ENCODE data around the gene SECISBP2. TPM values are rescaled to one million over a fixed set of nuclear protein-coding genes. Genes with fewer than 3 reads are reported as not detected.

SECISBP2 gene
- total and polyA plus RNA-seq, 2 experiments from 2014 or later, result 77.7 to 86.8 TPM

DNA sequence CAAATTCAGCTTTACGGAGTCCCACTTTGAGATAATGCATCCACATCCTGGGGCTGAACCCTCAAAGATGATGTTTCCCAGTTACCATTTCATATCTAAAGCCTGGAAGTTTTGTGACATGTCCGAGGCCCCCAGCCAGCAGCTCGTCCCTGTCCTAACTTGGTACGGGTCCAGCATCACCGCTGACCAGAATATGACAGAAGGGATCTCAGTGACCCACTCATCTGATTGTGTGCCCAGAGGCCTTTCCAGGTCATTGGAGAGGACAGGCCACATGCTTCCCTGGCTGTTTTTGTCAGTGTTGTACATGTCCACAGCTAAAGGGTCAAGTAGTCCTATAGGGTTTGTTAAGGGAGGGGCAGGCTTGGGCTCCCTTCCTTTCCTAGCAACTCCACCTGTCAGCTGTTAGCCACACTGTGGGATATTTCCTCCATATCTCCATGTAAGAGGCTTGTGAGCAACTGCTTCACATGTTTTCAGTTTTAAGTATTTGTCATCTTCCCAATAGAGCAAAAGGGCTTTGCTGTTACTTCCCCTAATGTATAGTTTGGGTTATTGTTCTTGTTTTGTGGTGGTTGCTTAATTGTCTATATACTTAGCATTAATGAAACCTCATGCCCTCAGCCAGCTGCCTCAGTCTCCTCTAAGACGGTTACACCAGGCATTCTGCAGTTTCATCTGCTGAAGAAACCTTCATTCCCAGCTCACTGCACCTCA lies 33.4 kb downstream of the SECISBP2 start (continued):
- TF ChIP-seq, protein P1, sequence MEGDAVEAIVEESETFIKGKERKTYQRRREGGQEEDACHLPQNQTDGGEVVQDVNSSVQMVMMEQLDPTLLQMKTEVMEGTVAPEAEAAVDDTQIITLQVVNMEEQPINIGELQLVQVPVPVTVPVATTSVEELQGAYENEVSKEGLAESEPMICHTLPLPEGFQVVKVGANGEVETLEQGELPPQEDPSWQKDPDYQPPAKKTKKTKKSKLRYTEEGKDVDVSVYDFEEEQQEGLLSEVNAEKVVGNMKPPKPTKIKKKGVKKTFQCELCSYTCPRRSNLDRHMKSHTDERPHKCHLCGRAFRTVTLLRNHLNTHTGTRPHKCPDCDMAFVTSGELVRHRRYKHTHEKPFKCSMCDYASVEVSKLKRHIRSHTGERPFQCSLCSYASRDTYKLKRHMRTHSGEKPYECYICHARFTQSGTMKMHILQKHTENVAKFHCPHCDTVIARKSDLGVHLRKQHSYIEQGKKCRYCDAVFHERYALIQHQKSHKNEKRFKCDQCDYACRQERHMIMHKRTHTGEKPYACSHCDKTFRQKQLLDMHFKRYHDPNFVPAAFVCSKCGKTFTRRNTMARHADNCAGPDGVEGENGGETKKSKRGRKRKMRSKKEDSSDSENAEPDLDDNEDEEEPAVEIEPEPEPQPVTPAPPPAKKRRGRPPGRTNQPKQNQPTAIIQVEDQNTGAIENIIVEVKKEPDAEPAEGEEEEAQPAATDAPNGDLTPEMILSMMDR (conservative IDR thresholded peaks at IDR 0.05; ENCODE audit: low read depth in 2 of 2), result no peak
- TF ChIP-seq EZH2phosphoT487 (IDR thresholded peaks at IDR 0.05; ENCODE audit: unreplicated experiment) (no peak), JUNB (IDR thresholded peaks at IDR 0.05; ENCODE audit: unreplicated experiment) (no peak), CREB1 (CRISPR knock-in tag; IDR thresholded peaks at IDR 0.05; ENCODE audit: low read depth) (no peak), ZNF331 (CRISPR knock-in tag; IDR thresholded peaks at IDR 0.05; ENCODE audit: low read depth) (no peak)
- TF ChIP-seq, protein P2, sequence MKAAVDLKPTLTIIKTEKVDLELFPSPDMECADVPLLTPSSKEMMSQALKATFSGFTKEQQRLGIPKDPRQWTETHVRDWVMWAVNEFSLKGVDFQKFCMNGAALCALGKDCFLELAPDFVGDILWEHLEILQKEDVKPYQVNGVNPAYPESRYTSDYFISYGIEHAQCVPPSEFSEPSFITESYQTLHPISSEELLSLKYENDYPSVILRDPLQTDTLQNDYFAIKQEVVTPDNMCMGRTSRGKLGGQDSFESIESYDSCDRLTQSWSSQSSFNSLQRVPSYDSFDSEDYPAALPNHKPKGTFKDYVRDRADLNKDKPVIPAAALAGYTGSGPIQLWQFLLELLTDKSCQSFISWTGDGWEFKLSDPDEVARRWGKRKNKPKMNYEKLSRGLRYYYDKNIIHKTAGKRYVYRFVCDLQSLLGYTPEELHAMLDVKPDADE (IDR thresholded peaks at IDR 0.05), result no peak

DNA sequence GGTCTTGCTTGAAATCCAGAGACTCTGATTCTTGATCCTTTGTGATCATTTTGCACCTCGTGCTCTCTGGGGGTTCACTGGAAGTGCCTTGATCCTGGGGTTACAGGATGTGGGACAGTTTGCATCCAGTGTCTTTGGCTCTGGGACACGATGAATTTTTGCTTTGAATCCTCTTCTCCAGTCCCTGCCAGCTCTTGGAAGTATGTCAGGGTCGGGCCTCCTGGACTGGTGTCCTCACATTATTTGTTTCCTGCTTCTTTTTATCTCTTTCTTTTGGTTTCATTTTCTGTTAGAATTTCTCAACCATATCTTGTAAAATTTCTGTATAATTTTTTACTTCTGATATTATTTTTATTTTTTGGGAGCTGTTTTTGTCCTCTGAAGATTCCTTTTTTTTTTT lies 34.2 kb downstream of the SECISBP2 start:
- Histone ChIP-seq H3K27ac (ENCODE audit: low read depth) (no peak overlapping the region), H3K4me3 (no peak overlapping the region), H3K36me3 (ENCODE audit: insufficient read depth) (peaks cover 58% of the 10 kb centered on the region), H3K4me2 (no peak overlapping the region), H2AFZ (no peak overlapping the region), H4K20me1 (replicated peaks; ENCODE audit: insufficient read depth) (peaks cover 16% of the 10 kb centered on the region), H3K79me2 (replicated peaks; ENCODE audit: insufficient read depth) (peaks cover 3% of the 10 kb centered on the region; the same call in 1 of the 2 replicates), H3K27me3 (ENCODE audit: insufficient read depth) (no peaks in the 10 kb centered on the region), H3F3A (replicated peaks; ENCODE audit: low read depth) (no peaks in the 10 kb centered on the region), H3K4me1 (ENCODE audit: insufficient read depth) (no peaks in the 10 kb centered on the region), H3K9me2 (ENCODE audit: insufficient read depth) (no peaks in the 10 kb centered on the region)
- Mint-ChIP-seq H3K27me3 (ENCODE audit: insufficient read depth, low read depth, poor library complexity) (peaks cover 2% of the 10 kb centered on the region), H3K27ac (no peak overlapping the region), H3K36me3 (ENCODE audit: low read depth) (peaks cover 97% of the 10 kb centered on the region), H3K4me3 (no peak overlapping the region), H3K9me3 (no peaks in the 10 kb centered on the region), H3K4me1 (no peaks in the 10 kb centered on the region)
- TF ChIP-seq, protein P3, sequence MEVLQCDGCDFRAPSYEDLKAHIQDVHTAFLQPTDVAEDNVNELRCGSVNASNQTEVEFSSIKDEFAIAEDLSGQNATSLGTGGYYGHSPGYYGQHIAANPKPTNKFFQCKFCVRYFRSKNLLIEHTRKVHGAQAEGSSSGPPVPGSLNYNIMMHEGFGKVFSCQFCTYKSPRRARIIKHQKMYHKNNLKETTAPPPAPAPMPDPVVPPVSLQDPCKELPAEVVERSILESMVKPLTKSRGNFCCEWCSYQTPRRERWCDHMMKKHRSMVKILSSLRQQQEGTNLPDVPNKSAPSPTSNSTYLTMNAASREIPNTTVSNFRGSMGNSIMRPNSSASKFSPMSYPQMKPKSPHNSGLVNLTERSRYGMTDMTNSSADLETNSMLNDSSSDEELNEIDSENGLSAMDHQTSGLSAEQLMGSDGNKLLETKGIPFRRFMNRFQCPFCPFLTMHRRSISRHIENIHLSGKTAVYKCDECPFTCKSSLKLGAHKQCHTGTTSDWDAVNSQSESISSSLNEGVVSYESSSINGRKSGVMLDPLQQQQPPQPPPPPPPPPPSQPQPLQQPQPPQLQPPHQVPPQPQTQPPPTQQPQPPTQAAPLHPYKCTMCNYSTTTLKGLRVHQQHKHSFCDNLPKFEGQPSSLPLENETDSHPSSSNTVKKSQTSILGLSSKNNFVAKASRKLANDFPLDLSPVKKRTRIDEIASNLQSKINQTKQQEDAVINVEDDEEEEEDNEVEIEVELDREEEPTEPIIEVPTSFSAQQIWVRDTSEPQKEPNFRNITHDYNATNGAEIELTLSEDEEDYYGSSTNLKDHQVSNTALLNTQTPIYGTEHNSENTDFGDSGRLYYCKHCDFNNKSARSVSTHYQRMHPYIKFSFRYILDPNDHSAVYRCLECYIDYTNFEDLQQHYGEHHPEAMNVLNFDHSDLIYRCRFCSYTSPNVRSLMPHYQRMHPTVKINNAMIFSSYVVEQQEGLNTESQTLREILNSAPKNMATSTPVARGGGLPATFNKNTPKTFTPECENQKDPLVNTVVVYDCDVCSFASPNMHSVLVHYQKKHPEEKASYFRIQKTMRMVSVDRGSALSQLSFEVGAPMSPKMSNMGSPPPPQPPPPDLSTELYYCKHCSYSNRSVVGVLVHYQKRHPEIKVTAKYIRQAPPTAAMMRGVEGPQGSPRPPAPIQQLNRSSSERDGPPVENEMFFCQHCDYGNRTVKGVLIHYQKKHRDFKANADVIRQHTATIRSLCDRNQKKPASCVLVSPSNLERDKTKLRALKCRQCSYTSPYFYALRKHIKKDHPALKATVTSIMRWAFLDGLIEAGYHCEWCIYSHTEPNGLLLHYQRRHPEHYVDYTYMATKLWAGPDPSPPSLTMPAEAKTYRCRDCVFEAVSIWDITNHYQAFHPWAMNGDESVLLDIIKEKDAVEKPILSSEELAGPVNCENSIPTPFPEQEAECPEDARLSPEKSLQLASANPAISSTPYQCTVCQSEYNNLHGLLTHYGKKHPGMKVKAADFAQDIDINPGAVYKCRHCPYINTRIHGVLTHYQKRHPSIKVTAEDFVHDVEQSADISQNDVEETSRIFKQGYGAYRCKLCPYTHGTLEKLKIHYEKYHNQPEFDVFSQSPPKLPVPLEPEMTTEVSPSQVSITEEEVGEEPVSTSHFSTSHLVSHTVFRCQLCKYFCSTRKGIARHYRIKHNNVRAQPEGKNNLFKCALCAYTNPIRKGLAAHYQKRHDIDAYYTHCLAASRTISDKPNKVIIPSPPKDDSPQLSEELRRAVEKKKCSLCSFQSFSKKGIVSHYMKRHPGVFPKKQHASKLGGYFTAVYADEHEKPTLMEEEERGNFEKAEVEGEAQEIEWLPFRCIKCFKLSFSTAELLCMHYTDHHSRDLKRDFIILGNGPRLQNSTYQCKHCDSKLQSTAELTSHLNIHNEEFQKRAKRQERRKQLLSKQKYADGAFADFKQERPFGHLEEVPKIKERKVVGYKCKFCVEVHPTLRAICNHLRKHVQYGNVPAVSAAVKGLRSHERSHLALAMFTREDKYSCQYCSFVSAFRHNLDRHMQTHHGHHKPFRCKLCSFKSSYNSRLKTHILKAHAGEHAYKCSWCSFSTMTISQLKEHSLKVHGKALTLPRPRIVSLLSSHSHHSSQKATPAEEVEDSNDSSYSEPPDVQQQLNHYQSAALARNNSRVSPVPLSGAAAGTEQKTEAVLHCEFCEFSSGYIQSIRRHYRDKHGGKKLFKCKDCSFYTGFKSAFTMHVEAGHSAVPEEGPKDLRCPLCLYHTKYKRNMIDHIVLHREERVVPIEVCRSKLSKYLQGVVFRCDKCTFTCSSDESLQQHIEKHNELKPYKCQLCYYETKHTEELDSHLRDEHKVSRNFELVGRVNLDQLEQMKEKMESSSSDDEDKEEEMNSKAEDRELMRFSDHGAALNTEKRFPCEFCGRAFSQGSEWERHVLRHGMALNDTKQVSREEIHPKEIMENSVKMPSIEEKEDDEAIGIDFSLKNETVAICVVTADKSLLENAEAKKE (CRISPR knock-in tag; IDR thresholded peaks at IDR 0.05), result no peak
- no peak for DNase-seq (ENCODE audit: low spot score)
- no peak for ATAC-seq

Measured in GM23338 (cell line).